Kidney (tissue), 14 donors: ENCODE data around the gene FRMD6. TPM values are rescaled to one million over a fixed set of nuclear protein-coding genes. Genes with fewer than 3 reads are reported as not detected.

ENCODE experiments used
- DNase-seq, 5 donors: peaks; one replicate each; pipeline ENCODE4 v3.0.0-alpha.2; 2013 to 2020
- FAIRE-seq: peaks from 2 replicates; lab custom pipeline; 2012; peaks lifted over from hg19 to GRCh38; lab: Jason Lieb, UNC
- H3K27ac ChIP-seq, 2 donors: one replicate each; pipeline ENCODE4 v1.7.0; 2013; ENCODE audit warnings: low read depth in 2 of 2, low read length in 2 of 2, inconsistent platforms in 1 of 2
- H3K27me3 ChIP-seq: one replicate; pipeline ENCODE4 v1.7.1; 2013; ENCODE audit warnings: low read length, inconsistent platforms; ENCODE audit not compliant: control insufficient read depth, insufficient read depth
- H3K36me3 ChIP-seq, 3 donors: one replicate each; pipeline versions ENCODE4 v1.7.0 to v1.7.1; 2013; ENCODE audit warnings: low read length in 3 of 3, control low read depth in 1 of 3, inconsistent platforms in 1 of 3; ENCODE audit not compliant: insufficient read depth in 3 of 3, control insufficient read depth in 2 of 3
- H3K4me1 ChIP-seq, 3 donors: one replicate each; pipeline versions ENCODE4 v1.7.0 to v1.7.1; 2013; ENCODE audit warnings: low read length in 3 of 3, inconsistent platforms in 1 of 3, low read depth in 1 of 3; ENCODE audit not compliant: control insufficient read depth in 2 of 3, insufficient read depth in 2 of 3
- H3K4me3 ChIP-seq, 3 donors: one replicate each; pipeline versions ENCODE4 v1.7.0 to v1.8.1; 2013; ENCODE audit warnings: low read length in 3 of 3, control low read depth in 1 of 3, inconsistent platforms in 1 of 3
- H3K9ac ChIP-seq, 3 donors: one replicate each; pipeline versions ENCODE4 v1.7.0 to v1.7.1; 2013; ENCODE audit warnings: low read length in 3 of 3, control low read depth in 1 of 3, inconsistent platforms in 1 of 3
- H3K9me3 ChIP-seq, 3 donors: one replicate each; pipeline versions ENCODE4 v1.7.0 to v1.7.1; 2013; ENCODE audit warnings: low read length in 3 of 3, control low read depth in 1 of 3, inconsistent platforms in 1 of 3; ENCODE audit not compliant: control insufficient read depth in 2 of 3, insufficient read depth in 1 of 3
- CTCF ChIP-seq: IDR thresholded peaks from 3 replicates; pipeline ENCODE4 v1.5.1; 2012; ENCODE audit warnings: mild to moderate bottlenecking, moderate library complexity, borderline replicate concordance; ENCODE audit not compliant: insufficient read depth; ENCODE audit errors: extremely low read depth
- intact Hi-C: fragments of 100-400 bp; cut with DNase I; formaldehyde crosslinking; loops from one replicate; pipeline ENCODE4 v1.11.1; 2022
- polyA plus RNA-seq: library from polyadenylated mRNA; stranded (reverse); fragments of 350-450 nt; fragmentation: Illumina TruSeq; extraction: RNeasy Lipid Tissue Mini Kit (QIAGEN cat#74804); gene quantifications from one replicate; pipeline ENCODE4 v1.2.3, GENCODE V29; 2014; ENCODE audit warnings: low read depth, low replicate concordance; ENCODE audit not compliant: insufficient read depth
- total RNA-seq: library from RNA; stranded (reverse); fragmentation: NEBNext Ultra II Directional; extraction: Animal tissue kit (Norgen Biotek cat#: 25700); gene quantifications from one replicate; pipeline ENCODE4 v1.2.1, GENCODE V29; 2021
- donor health status: control.
- donor health status: control.
- donor health status: control.
- donor health status: control.
- donor health status: control.
- donor health status: DM: yes; HTN: yes; CAD: no.
- donor health status: Normal renal cell carcinoma (clear cell type).

Gene FRMD6
- total and polyA plus RNA-seq, 2 donors from 2014 or later = 2.4 to 16.5 TPM

DNA sequence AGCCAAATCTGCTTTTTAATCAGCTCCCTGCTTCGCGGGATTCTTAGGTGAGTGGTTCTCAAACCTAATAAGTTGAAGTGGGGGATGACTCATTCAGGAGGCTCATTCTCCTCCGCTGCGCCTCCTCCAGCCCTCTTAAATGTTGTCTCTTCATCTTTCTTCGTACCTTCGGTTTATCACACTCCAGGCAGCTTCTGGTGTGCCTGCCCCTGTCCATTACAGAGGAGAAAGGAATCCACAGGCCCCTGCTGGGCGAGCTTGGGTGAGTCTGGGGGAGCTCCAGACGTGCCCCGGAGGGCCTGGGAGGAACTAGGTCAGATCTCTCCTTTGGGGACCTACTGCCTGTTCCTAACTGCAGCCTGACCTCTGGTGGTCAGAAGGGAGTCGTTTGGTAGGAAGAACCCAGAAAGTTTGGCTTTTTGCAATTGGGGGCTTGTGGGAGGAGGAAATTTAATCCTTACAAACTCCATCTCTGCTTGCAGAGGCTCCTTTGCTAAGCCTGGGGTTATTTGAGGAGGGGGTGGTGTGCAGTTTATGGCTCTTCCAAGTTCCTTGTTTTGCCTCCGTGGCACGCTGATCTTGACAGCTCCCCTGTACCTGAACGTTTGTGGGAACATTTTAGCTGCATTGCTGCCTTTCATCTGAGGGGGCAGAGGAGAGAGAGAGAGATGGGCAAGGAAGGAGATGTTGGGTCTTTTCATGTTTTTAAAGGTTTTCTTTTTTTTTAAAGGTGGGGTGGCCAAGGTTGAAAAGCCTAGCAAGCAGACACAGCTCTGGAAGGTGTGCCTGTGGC lies 124.6 kb downstream of the FRMD6 start:
- Histone ChIP-seq H3K4me3 (no peak overlapping the region), H3K4me1 (no peaks in the 10 kb centered on the region), H3K27me3 (no peaks in the 10 kb centered on the region), H3K27ac (no peak overlapping the region), H3K36me3 (no peaks in the 10 kb centered on the region), H3K9ac (no peak overlapping the region), H3K9me3 (no peaks in the 10 kb centered on the region)
- peak in 4 of 5 donors; percentile 60 to 86 (median 73) for DNase-seq
- peak; percentile 47 for TF ChIP-seq CTCF
- intact Hi-C loops = loop anchor here (10.0 kb wide), 1 partner anchor 491 kb away; no protein-coding TSS in a partner anchor
- FAIRE-seq = no peak

DNA sequence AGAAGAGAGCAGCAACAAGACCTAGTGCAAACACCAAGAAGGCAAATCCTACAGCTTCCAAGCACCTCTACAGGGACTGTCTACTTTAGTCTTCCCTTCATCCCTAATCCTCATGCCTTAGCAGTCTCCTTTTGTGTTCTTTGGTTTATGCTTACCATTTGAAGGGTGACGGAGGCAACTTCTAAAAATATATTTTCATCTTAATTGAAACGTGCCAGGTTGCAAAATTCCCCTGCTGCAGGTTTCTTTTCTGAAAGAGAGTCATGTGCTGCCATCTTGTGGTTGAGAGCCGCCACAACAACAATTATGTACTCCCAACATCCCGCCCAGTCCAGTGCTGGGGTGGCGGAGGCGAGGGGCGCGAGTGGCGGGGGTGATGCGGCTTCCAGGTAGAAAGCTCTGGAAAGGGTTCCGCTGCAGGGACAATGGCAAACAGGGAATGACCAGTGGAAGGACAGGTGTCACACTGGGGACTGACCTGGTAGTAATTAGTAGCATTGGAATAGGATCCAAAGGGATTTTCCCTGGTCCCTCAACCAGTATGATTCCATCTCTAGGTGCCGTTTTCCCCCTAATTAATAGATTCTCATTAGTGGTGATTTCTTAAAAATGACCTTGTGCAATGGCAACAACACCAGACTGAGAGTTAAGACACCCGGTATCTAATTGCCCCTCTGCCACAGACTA lies 128.4 kb downstream of the FRMD6 start:
- no peaks in the 10 kb centered on the region for H3K9me3 ChIP-seq
- TF ChIP-seq CTCF = peak; percentile 75
- DNase-seq (peak in 4 of 5 donors; percentile 68 to 83 (median 78)), FAIRE-seq (no peak)
- no peaks in the 10 kb centered on the region for H3K4me1 ChIP-seq
- no peak overlapping the region for H3K4me3 ChIP-seq
- no peaks in the 10 kb centered on the region for H3K36me3 ChIP-seq
- no peaks in the 10 kb centered on the region for H3K27me3 ChIP-seq
- H3K27ac ChIP-seq = no peak overlapping the region
- H3K9ac ChIP-seq = no peak overlapping the region
- intact Hi-C loops = no loop called here

Other genes with a start within 250 kb of the FRMD6 start
- gene GNG2, start 208.7 kb downstream of the FRMD6 start, total RNA-seq = 35.6 TPM
- gene GNG2, start 208.7 kb downstream of the FRMD6 start, polyA plus RNA-seq = 4.0 TPM